Erythroblast (primary cell): ENCODE data around the gene FAM83C.
A peak's percentile ranks its signal among the peaks of the same experiment; 100 is the strongest.

Source experiments
- DNase-seq, 2 experiments: peaks; one replicate each; lab custom pipeline; 2025; lab: John Stamatoyannopoulos, UW
- GATA1 ChIP-seq: IDR thresholded peaks from 2 replicates; pipeline ENCODE4 v1.6.1; 2011; ENCODE audit warnings: low read depth, mild to moderate bottlenecking, control low read depth, low read length, moderate library complexity
- POLR2A ChIP-seq: IDR thresholded peaks from 2 replicates; pipeline ENCODE4 v1.6.1; 2011; ENCODE audit warnings: mild to moderate bottlenecking, low read length

The FAM83C gene

GRCh38 chr20:35290186-35290886, 1.9 kb downstream of the FAM83C start:
- TF ChIP-seq GATA1, result no peak
- TF ChIP-seq POLR2A, result no peak
- no peak for DNase-seq

GRCh38 chr20:35288325-35289060, 3.7 kb downstream of the FAM83C start:
- DNase-seq, result no peak
- TF ChIP-seq GATA1 (no peak), POLR2A (no peak)

- TF ChIP-seq POLR2A (no peak), GATA1 (no peak)
- DNase-seq, result no peak
Measured at GRCh38 chr20:35287509-35288324, 4.5 kb downstream of the FAM83C start.

- TF ChIP-seq GATA1 (no peak), POLR2A (no peak)
- DNase-seq, result no peak
Measured at GRCh38 chr20:35286899-35287508, 5.2 kb downstream of the FAM83C start.

- DNase-seq, result no peak
- TF ChIP-seq GATA1, result no peak
- no peak for TF ChIP-seq POLR2A
Measured at GRCh38 chr20:35286077-35286898, 5.9 kb downstream of the FAM83C start.

GRCh38 chr20:35285806-35286076, 6.5 kb downstream of the FAM83C start:
- TF ChIP-seq POLR2A, result no peak
- TF ChIP-seq GATA1, result no peak

GRCh38 chr20:35284992-35285805, 7.0 kb downstream of the FAM83C start:
- TF ChIP-seq GATA1 (no peak), POLR2A (no peak)
- no peak for DNase-seq

More at GRCh38 chr20:35285806-35286076, 6.5 kb downstream of the FAM83C start:
- DNase-seq, result peak; percentile 58 to 74

- DNase-seq, result peak; percentile 91 to 92
- TF ChIP-seq GATA1, result no peak
- peak; percentile 71 for TF ChIP-seq POLR2A
Measured at GRCh38 chr20:35284267-35284991, 7.8 kb downstream of the FAM83C start, which contains the start of gene EIF6. EIF6 (minus strand) TSS chr20:35284772; CDS start chr20:35284487, 285 bp downstream.

GRCh38 chr20:35283441-35284266, 8.6 kb downstream of the FAM83C start:
- TF ChIP-seq POLR2A, result no peak
- TF ChIP-seq GATA1, result no peak
- DNase-seq, result peak in 1 of 2 experiments; percentile 67

- TF ChIP-seq POLR2A (no peak), GATA1 (no peak)
- no peak for DNase-seq
Measured at GRCh38 chr20:35281506-35282101, 10.6 kb downstream of the FAM83C start.
